Right cardiac atrium (tissue), 5 donors: ENCODE results near the gene CFAP57. TPM values are rescaled to one million over a fixed set of nuclear protein-coding genes. Genes with fewer than 3 reads are reported as not detected.

ENCODE experiments used
- ATAC-seq, 2 donors: fragments of 200-7000 bp; cut with Tn5 transposase; one replicate each; pipeline versions ENCODE4 v1.8.0 to v1.9.1; 2020; ENCODE audit warnings: moderate library complexity in 2 of 2, mild to moderate bottlenecking in 1 of 2
- DNase-seq, 3 donors: peaks; one replicate each; pipeline ENCODE4 v3.0.0-alpha.2; 2020
- H3K27ac ChIP-seq: one replicate; pipeline ENCODE4 v1.5.1; 2013; ENCODE audit warnings: mild to moderate bottlenecking, low read length, control low read depth, moderate library complexity
- H3K27me3 ChIP-seq: one replicate; pipeline ENCODE4 v1.6.1; 2013; ENCODE audit not compliant: control insufficient read depth, insufficient read depth
- H3K4me1 ChIP-seq: one replicate; pipeline ENCODE4 v1.6.1; 2013; ENCODE audit warnings: low read length; ENCODE audit not compliant: control insufficient read depth, insufficient read depth
- H3K4me3 ChIP-seq: one replicate; pipeline ENCODE4 v1.5.1; 2013; ENCODE audit warnings: low read length, control low read depth
- H3K9me3 ChIP-seq: one replicate; pipeline ENCODE4 v1.6.1; 2013; ENCODE audit warnings: low read length; ENCODE audit not compliant: control insufficient read depth
- WGBS: extraction: QIAGEN DNeasy Blood & Tissue Kit; methylation state at CpG from one replicate; pipeline ENCODE4 v1.1.7; 2013; 5-methylcytosine and 5-hydroxymethylcytosine counted together
- intact Hi-C, 4 donors: fragments of 100-400 bp; cut with DNase I; formaldehyde crosslinking; loops; one replicate each; pipeline versions ENCODE4 v1.11.0 to v1.14.0; 2022 to 2023
- polyA plus RNA-seq: library from polyadenylated mRNA; stranded (reverse); fragments of 200-250 nt; gene quantifications from one replicate; pipeline ENCODE4 v1.2.3, GENCODE V29; 2013
- total RNA-seq, 4 donors: library from RNA; stranded (reverse); fragmentation: NEBNext Ultra II Directional; extraction: Animal tissue kit (Norgen Biotek cat#: 25700); gene quantifications; one replicate each; pipeline ENCODE4 v1.2.1, GENCODE V29; 2021
- donor health status: healthy with polysubstance abuse.
- donor health status: DM: no; HTN: yes; CAD: no.
- donor health status: DM: no; HTN: no; CAD: no.
- donor health status: DM: no; HTN: yes; CAD: no; lungs with severe emphysema.
- donor health status: DM: yes; HTN: yes; CAD: no.

The CFAP57 gene
- total and polyA plus RNA-seq, 5 donors: 0.06 to 0.25 (median 0.11) TPM; not detected in 1

DNA sequence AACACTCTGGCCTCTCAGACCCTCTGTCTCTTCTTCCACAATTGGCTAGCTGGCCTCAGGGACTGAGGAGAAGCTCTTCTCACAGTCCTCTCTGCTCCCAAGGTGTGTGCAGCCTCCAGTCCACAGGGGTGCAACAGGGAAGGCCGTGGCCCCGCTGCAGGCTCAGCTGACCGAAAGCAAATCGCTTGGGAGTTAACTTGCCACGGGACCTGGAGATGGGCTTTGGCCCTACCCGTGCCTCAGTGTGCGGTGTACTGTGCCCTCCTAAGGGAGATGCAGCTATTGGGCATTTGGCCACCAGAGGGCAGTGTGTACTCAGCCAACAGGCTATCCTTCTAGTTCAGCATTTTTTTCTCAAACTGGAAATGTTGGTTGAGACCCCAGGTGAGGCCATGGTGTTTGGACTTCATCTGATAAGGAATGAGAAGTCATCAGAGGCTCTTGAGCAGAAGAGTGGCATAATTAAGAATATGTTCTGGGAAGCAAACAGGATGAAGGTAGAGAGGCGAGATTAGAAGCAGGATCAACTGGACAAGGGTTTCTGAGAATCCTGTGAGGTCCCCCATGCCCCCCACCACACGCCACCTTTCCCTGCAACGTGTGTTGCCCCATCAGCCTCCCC is 55.1 kb downstream of the CFAP57 start:
- intact Hi-C loops: loop anchor here in 3 of 4 donors (2.0 to 10.0 kb wide), 3 partner anchors 188 to 190 kb away; no protein-coding TSS in a partner anchor
- no peak overlapping the region for H3K27ac ChIP-seq
- DNase-seq (peak; percentile 82 to 93 (median 88)), ATAC-seq (peak; percentile 64 to 81)
- 16% methylated on average over 10 of the region's 10 CpGs for WGBS
- no peak overlapping the region for H3K4me3 ChIP-seq
- no peaks in the 10 kb centered on the region for H3K27me3 ChIP-seq
- no peaks in the 10 kb centered on the region for H3K9me3 ChIP-seq
- no peaks in the 10 kb centered on the region for H3K4me1 ChIP-seq

DNA sequence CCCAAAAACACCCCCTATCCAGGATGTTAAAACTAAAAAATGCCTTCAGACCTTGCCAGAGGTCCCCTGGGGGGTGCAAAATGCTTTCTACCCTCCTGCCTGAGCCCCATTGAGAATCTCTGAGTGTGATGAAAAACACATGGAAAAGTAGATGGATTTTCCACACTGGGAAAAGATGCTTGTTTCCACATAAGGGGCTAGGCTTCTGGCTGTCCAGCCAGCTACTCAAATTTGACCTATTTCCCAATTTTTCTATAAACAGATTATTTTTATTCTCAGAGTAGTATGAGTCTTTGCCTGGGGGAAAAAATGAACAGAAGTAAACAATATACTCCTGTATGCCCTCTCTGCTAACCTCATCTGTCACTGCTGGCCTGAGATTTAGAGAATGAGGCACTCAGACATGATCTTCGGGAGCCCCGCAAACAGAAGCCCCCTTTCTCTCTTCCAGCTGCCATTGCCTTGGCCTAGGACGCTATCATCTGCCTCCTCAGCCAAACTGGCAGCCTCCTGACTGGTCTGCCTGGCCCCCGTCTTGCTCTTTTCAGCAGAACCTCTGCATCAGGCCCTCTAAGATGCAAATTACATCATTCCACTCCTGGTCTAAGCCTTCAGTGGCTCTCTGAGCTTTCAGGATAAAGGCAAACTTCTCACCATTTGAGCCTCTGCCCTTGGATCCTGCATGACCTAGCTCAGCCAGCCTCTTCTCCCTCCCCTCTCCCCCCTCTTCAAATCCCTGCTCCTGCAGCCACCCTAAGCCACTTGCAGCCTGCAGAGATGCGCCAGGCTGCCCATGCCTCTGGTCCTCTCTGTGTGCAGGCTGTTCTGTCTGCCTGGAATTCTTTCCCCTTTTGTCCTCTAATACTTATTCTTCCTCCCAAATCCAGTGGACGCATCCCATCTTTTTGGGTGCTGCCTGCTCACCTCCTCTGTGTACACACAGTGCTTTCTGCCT is 58.0 kb downstream of the CFAP57 start:
- no peak overlapping the region for H3K27ac ChIP-seq
- 75% methylated on average over 6 of the region's 6 CpGs for WGBS
- no peaks in the 10 kb centered on the region for H3K9me3 ChIP-seq
- H3K4me3 ChIP-seq: no peak overlapping the region
- intact Hi-C loops: loop anchor here (5.0 to 10.0 kb wide), 3 partner anchors 155 to 187 kb away; partner anchors contain the start of genes MED8 (in 3 of the 4) and SZT2 (in 3 of the 4)
- no peaks in the 10 kb centered on the region for H3K27me3 ChIP-seq
- peaks cover 3% of the 10 kb centered on the region for H3K4me1 ChIP-seq
- DNase-seq: peak in 2 of 3 donors; percentile 44 to 60
- ATAC-seq: no peak

DNA sequence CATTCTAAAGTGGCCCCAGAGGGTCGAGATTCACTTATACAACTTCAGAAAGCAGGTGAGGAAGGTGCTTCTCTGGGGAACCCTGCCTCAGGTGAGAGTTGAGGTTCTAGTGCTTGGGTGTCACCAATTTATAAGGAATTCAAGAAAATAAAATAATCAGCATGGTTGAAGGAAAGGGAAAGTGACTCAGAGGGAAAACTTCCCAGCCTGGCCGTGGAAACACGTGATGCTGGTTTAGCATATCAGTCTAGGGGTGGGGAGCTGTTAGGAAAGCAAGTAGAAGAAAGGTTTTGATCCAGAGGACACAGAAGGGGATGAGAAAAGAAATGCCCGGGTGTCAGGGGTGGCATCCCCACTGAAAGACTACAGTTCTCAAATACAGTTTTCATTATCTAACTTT is 59.9 kb downstream of the CFAP57 start:
- Histone ChIP-seq H3K27ac (peak overlapping the region; percentile 32), H3K9me3 (no peaks in the 10 kb centered on the region), H3K4me1 (peaks cover 3% of the 10 kb centered on the region), H3K27me3 (no peaks in the 10 kb centered on the region), H3K4me3 (no peak overlapping the region)
- intact Hi-C loops: loop anchor here in 3 of 4 donors (10.0 kb wide), 2 partner anchors 153 to 183 kb away; partner anchors contain the start of genes MED8 (in 3 of the 3) and SZT2 (in 3 of the 3)
- peak in 1 of 2 donors; percentile 74 for ATAC-seq
- WGBS: 40% methylated on average over 4 of the region's 4 CpGs
- peak in 1 of 3 donors; percentile 58 for DNase-seq

GRCh38 chr1:43232482-43232881 is 60.4 kb downstream of the CFAP57 start:
- Histone ChIP-seq H3K9me3 (no peaks in the 10 kb centered on the region), H3K4me3 (no peak overlapping the region), H3K4me1 (peaks cover 3% of the 10 kb centered on the region), H3K27me3 (no peaks in the 10 kb centered on the region), H3K27ac (peak overlapping the region; percentile 32)
- intact Hi-C loops: loop anchor here in 3 of 4 donors (10.0 kb wide), 2 partner anchors 152 to 182 kb away; partner anchors contain the start of genes MED8 (in 3 of the 3) and SZT2 (in 3 of the 3)
- no peak for ATAC-seq
- no peak for DNase-seq
- 62% methylated on average over 4 of the region's 4 CpGs for WGBS

- Histone ChIP-seq H3K27me3 (no peaks in the 10 kb centered on the region), H3K27ac (no peak overlapping the region), H3K4me1 (peaks cover 6% of the 10 kb centered on the region), H3K4me3 (no peak overlapping the region), H3K9me3 (no peaks in the 10 kb centered on the region)
- WGBS: 88% methylated on average over 5 of the region's 5 CpGs
- intact Hi-C loops: loop anchor here in 3 of 4 donors (10.0 kb wide), 2 partner anchors 151 to 181 kb away; partner anchors contain the start of genes MED8 (in 3 of the 3) and SZT2 (in 3 of the 3)
- ATAC-seq: no peak
- no peak for DNase-seq
These were observed 61.5 kb downstream of the CFAP57 start for GRCh38 chr1:43233631-43234030.

DNA sequence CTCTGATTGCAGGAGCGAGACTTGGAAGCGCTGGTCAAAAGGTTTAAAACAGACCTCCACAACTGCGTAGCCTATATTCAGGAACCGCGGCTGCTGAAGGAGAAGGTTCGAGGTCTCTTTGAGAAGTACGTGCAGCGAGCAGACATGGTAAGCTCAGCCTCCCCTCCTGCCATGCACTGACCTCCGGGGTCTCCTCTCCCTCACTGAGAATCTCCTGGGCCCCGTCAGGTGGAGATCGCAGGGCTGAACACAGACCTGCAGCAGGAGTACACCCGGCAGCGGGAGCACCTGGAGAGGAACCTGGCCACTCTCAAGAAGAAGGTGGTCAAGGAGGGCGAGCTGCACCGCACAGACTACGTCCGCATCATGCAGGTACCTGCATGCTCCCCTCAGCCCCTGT is 62.1 kb downstream of the CFAP57 start:
- 95% methylated on average over 17 of the region's 17 CpGs for WGBS
- no peak overlapping the region for H3K4me3 ChIP-seq
- no peaks in the 10 kb centered on the region for H3K9me3 ChIP-seq
- intact Hi-C loops: loop anchor here in 3 of 4 donors (10.0 kb wide), 2 partner anchors 151 to 181 kb away; partner anchors contain the start of genes MED8 (in 3 of the 3) and SZT2 (in 3 of the 3)
- no peaks in the 10 kb centered on the region for H3K27me3 ChIP-seq
- ATAC-seq: no peak
- H3K27ac ChIP-seq: no peak overlapping the region
- peaks cover 10% of the 10 kb centered on the region for H3K4me1 ChIP-seq
- no peak for DNase-seq

DNA sequence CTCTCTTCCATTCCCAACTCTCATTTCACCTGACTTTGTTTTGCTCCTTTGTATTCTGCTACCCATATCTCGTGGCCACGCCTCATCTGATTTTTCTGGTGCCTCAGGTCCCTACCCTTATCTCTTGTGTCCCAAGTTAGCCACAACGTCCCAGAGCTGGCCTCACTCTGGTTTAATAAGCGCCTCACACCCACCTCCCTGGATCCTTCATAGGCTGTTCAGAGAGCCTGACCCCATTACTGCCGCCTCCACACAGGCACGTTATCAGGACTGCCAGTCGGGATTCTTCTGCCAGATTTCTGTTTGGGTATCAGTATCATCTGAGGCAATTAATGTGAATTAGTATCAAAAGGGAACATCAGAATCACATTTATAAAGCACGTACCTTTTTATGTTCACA is 62.9 kb downstream of the CFAP57 start:
- H3K4me1 ChIP-seq: peaks cover 11% of the 10 kb centered on the region
- H3K9me3 ChIP-seq: no peaks in the 10 kb centered on the region
- no peaks in the 10 kb centered on the region for H3K27me3 ChIP-seq
- intact Hi-C loops: loop anchor here (5.0 to 10.0 kb wide), 5 partner anchors 67 to 180 kb away; partner anchors contain the start of genes MED8 (in 3 of the 4), SZT2 (in 3 of the 4) and TIE1 (in 1 of the 4)
- DNase-seq: no peak
- no peak overlapping the region for H3K27ac ChIP-seq
- WGBS: 61% methylated on average over 8 of the region's 8 CpGs
- no peak overlapping the region for H3K4me3 ChIP-seq
- peak in 1 of 2 donors; percentile 10 for ATAC-seq

DNA sequence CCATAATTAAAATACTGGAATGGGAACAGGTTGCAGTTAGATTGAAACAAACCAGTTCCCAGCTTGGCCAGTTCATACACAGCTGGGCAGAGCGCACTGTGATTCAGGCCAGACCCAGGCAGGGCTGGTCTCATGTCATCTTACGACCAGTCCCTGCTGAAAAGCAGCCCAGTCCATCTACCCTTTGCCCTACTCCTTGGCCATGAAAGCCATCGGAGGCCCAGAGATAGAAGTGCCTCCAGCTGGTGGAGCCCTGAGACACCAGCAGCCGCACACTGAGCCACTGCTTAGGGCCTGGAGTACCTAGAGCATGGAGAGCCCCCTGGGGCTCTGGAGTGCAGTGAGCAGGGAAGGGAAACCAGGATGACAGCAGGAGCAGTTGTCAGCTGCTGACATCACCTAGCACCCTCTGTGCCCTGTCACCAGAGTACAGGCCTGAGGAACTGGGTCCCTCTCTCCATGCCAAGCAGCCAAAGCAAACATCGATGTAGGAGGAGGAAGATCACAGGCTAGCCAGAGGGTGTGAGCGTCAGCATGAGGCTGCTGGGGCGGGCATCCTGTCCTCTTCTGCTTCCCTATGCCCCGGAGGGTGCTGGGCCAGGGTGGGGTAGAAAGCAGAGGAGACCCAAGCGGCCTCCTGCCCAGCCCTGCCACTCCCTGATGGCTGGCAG is 63.5 kb downstream of the CFAP57 start:
- ATAC-seq: peak; percentile 27 to 67
- Histone ChIP-seq H3K27me3 (no peaks in the 10 kb centered on the region), H3K27ac (peak overlapping the region; percentile 54), H3K9me3 (no peaks in the 10 kb centered on the region), H3K4me1 (peaks cover 11% of the 10 kb centered on the region), H3K4me3 (no peak overlapping the region)
- DNase-seq: peak in 2 of 3 donors; percentile 56 to 58
- 59% methylated on average over 9 of the region's 9 CpGs for WGBS
- intact Hi-C loops: loop anchor here (5.0 to 10.0 kb wide), 5 partner anchors 67 to 179 kb away; partner anchors contain the start of genes MED8 (in 3 of the 4), SZT2 (in 3 of the 4) and TIE1 (in 1 of the 4)

GRCh38 chr1:43237121-43237520 is 65.0 kb downstream of the CFAP57 start:
- H3K9me3 ChIP-seq: no peaks in the 10 kb centered on the region
- no peak for ATAC-seq
- H3K27ac ChIP-seq: no peak overlapping the region
- 68% methylated on average over 1 of the region's 1 CpG for WGBS
- H3K4me3 ChIP-seq: no peak overlapping the region
- H3K27me3 ChIP-seq: no peaks in the 10 kb centered on the region
- intact Hi-C loops: loop anchor here (5.0 to 10.0 kb wide), 5 partner anchors 65 to 178 kb away; partner anchors contain the start of genes MED8 (in 3 of the 4), SZT2 (in 3 of the 4) and TIE1 (in 1 of the 4)
- peaks cover 11% of the 10 kb centered on the region for H3K4me1 ChIP-seq
- DNase-seq: no peak

GRCh38 chr1:43238085-43238484 is 66.0 kb downstream of the CFAP57 start:
- H3K4me1 ChIP-seq: peaks cover 8% of the 10 kb centered on the region
- H3K4me3 ChIP-seq: no peak overlapping the region
- WGBS: 11% methylated on average over 5 of the region's 5 CpGs
- ATAC-seq: peak; percentile 83 to 86
- H3K27me3 ChIP-seq: no peaks in the 10 kb centered on the region
- peak overlapping the region; percentile 7 for H3K27ac ChIP-seq
- H3K9me3 ChIP-seq: no peaks in the 10 kb centered on the region
- DNase-seq: peak; percentile 72 to 83 (median 78)
- intact Hi-C loops: loop anchor here (2.0 to 10.0 kb wide), 6 partner anchors 64 to 177 kb away; partner anchors contain the start of genes MED8 (in 3 of the 4), SZT2 (in 3 of the 4) and TIE1 (in 1 of the 4)
